Colonic mucosa (tissue), 4 donors: ENCODE results near the gene VCP. TPM values are rescaled to one million over a fixed set of nuclear protein-coding genes. Genes with fewer than 3 reads are reported as not detected.
"Not testable (repeated sequence)": the region's sequence is repeated elsewhere in the genome, so short reads cannot be mapped to it uniquely, and the experiment has no call there.

ENCODE experiments used
- DNase-seq: peaks from one replicate; pipeline ENCODE4 v3.0.0-alpha.2; 2020
- H3K27ac ChIP-seq: fragments of 200-600 bp; one replicate; pipeline ENCODE4 v1.8.0; 2021
- H3K27me3 ChIP-seq: fragments of 200-600 bp; one replicate; pipeline ENCODE4 v1.8.0; 2021
- H3K36me3 ChIP-seq: fragments of 200-600 bp; one replicate; pipeline ENCODE4 v1.8.0; 2021
- H3K4me1 ChIP-seq: fragments of 200-600 bp; one replicate; pipeline ENCODE4 v1.8.0; 2021; ENCODE audit warnings: mild to moderate bottlenecking
- H3K4me3 ChIP-seq: fragments of 200-600 bp; one replicate; pipeline ENCODE4 v1.8.0; 2021
- H3K9ac ChIP-seq, 2 donors: one replicate each; pipeline ENCODE4 v1.7.0; 2013; ENCODE audit warnings: control low read depth in 2 of 2, low read depth in 2 of 2, low read length in 2 of 2
- H3K9me3 ChIP-seq: fragments of 200-600 bp; one replicate; pipeline ENCODE4 v1.8.0; 2021
- CTCF ChIP-seq: fragments of 200-600 bp; IDR thresholded peaks from one replicate; pipeline ENCODE4 v1.8.0; 2022; ENCODE audit warnings: antibody characterized with exemption, mild to moderate bottlenecking
- intact Hi-C: fragments of 100-400 bp; cut with DNase I; formaldehyde crosslinking; loops from one replicate; pipeline ENCODE4 v1.14.1; 2022
- total RNA-seq, 2 donors: library from RNA; stranded (reverse); fragmentation: NEBNext Ultra II Directional in 1 of 2; extraction: Animal tissue kit (Norgen Biotek cat#: 25700) in 1 of 2; gene quantifications; one replicate each; pipeline ENCODE4 v1.2.1, GENCODE V29; 2021
- donor health status: healthy.
- donor health status: DM: no; HTN: no; CAD: no.
- donor health status: DM: no; HTN: no; CAD: no.

VCP gene
- total RNA-seq, 2 donors from 2014 or later = 176 to 287 TPM

- DNase-seq = no peak
- intact Hi-C loops = no loop called here
These were observed 44.6 kb downstream of the VCP start for GRCh38 chr9:35027860-35028259.

GRCh38 chr9:35027374-35027773, 45.1 kb downstream of the VCP start:
- Histone ChIP-seq H3K9me3 (no peaks in the 10 kb centered on the region), H3K27me3 (no peaks in the 10 kb centered on the region), H3K27ac (no peak overlapping the region), H3K4me3 (no peak overlapping the region), H3K4me1 (no peaks in the 10 kb centered on the region), H3K9ac (no peak overlapping the region), H3K36me3 (no peaks in the 10 kb centered on the region)
- no peak for DNase-seq
- intact Hi-C loops = no loop called here
- no peak for TF ChIP-seq CTCF

More at GRCh38 chr9:35027860-35028259, 44.6 kb downstream of the VCP start:
- Histone ChIP-seq H3K4me3 (no peak overlapping the region), H3K27ac (no peak overlapping the region), H3K9me3 (no peaks in the 10 kb centered on the region), H3K36me3 (no peaks in the 10 kb centered on the region), H3K27me3 (no peaks in the 10 kb centered on the region), H3K4me1 (no peaks in the 10 kb centered on the region), H3K9ac (no peak overlapping the region)
- no peak for TF ChIP-seq CTCF

GRCh38 chr9:35026671-35027070, 45.8 kb downstream of the VCP start:
- intact Hi-C loops = no loop called here
- TF ChIP-seq CTCF = no peak

GRCh38 chr9:35023443-35023842, 49.0 kb downstream of the VCP start:
- H3K4me3 ChIP-seq, H3K9me3 ChIP-seq: not testable (repeated sequence)

More at GRCh38 chr9:35026671-35027070, 45.8 kb downstream of the VCP start:
- no peaks in the 10 kb centered on the region for H3K9me3 ChIP-seq
- no peaks in the 10 kb centered on the region for H3K4me1 ChIP-seq
- H3K4me3 ChIP-seq = no peak overlapping the region
- H3K27me3 ChIP-seq = no peaks in the 10 kb centered on the region
- no peak for DNase-seq
- no peak overlapping the region for H3K27ac ChIP-seq
- H3K36me3 ChIP-seq = no peaks in the 10 kb centered on the region
- H3K9ac ChIP-seq = no peak overlapping the region

GRCh38 chr9:35014517-35014916, 57.9 kb downstream of the VCP start:
- H3K9me3 ChIP-seq = no peaks in the 10 kb centered on the region
- H3K4me1 ChIP-seq = no peaks in the 10 kb centered on the region
- TF ChIP-seq CTCF = no peak
- no peaks in the 10 kb centered on the region for H3K36me3 ChIP-seq
- intact Hi-C loops = no loop called here
- H3K27ac ChIP-seq = no peak overlapping the region
- no peaks in the 10 kb centered on the region for H3K27me3 ChIP-seq
- no peak overlapping the region for H3K4me3 ChIP-seq
- no peak overlapping the region for H3K9ac ChIP-seq
- no peak for DNase-seq

More at GRCh38 chr9:35023443-35023842, 49.0 kb downstream of the VCP start:
- intact Hi-C loops, H3K9ac ChIP-seq, H3K4me1 ChIP-seq, H3K27ac ChIP-seq, H3K36me3 ChIP-seq, H3K27me3 ChIP-seq, DNase-seq: not testable (repeated sequence)

GRCh38 chr9:35010351-35010958, 62.0 kb downstream of the VCP start:
- intact Hi-C loops = no loop called here
- no peaks in the 10 kb centered on the region for H3K36me3 ChIP-seq
- H3K4me3 ChIP-seq = no peak overlapping the region
- H3K9me3 ChIP-seq = no peaks in the 10 kb centered on the region
- no peak overlapping the region for H3K27ac ChIP-seq
- no peaks in the 10 kb centered on the region for H3K4me1 ChIP-seq
- DNase-seq = no peak
- H3K9ac ChIP-seq = no peak overlapping the region
- no peak for TF ChIP-seq CTCF
- H3K27me3 ChIP-seq = no peaks in the 10 kb centered on the region

Other genes starting within 250 kb of the VCP start
- gene PHF24, start 114.3 kb downstream of the VCP start, total RNA-seq = under 1 TPM in 1 of 2 donors, not detected in 1; 0.64 TPM
- gene DNAJB5, start 82.9 kb downstream of the VCP start, total RNA-seq = 1 to 10 TPM; 1.6 to 8.5 TPM
- 10 to 100 TPM; 11.4 to 47.5 TPM for gene FANCG, start 7.3 kb upstream of the VCP start, total RNA-seq
- gene PIGO, start 24.0 kb upstream of the VCP start, total RNA-seq = 10 to 100 TPM; 27.6 to 51.3 TPM
- gene STOML2, start 30.5 kb upstream of the VCP start, total RNA-seq = 100 to 1,000 TPM; 111 to 233 TPM
- gene ATOSB, start 43.2 kb upstream of the VCP start, total RNA-seq = 10 to 100 TPM; 16.8 to 44.6 TPM
- gene UNC13B, start 89.4 kb upstream of the VCP start, total RNA-seq = 10 to 100 TPM; 43.6 to 56.1 TPM